Ureter (tissue), 1 donor: ENCODE measurements around the gene ANKMY1. TPM values are rescaled to one million over a fixed set of nuclear protein-coding genes. Genes with fewer than 3 reads are reported as not detected.
"Not testable (repeated sequence)": the region's sequence is repeated elsewhere in the genome, so short reads cannot be mapped to it uniquely, and the experiment has no call there.

Experiments
- DNase-seq: peaks from one replicate; pipeline ENCODE4 v3.0.0-alpha.2; 2020; ENCODE audit warnings: low spot score
- total RNA-seq: library from RNA; stranded (reverse); gene quantifications from one replicate; pipeline ENCODE4 v1.2.4, GENCODE V29; 2023
- donor health status: DM: yes; HTN: yes; CAD: no.

The ANKMY1 gene
- total RNA-seq, 1 donor from 2014 or later = 52.8 TPM

- no peak for DNase-seq
Observed at GRCh38 chr2:240555541-240556250, 2.1 kb downstream of the ANKMY1 start.

GRCh38 chr2:240554767-240555493, 2.9 kb downstream of the ANKMY1 start:
- DNase-seq = no peak

- no peak for DNase-seq
Observed at GRCh38 chr2:240553956-240554480, 3.8 kb downstream of the ANKMY1 start.

- no peak for DNase-seq
Observed at GRCh38 chr2:240551811-240552210, 6.0 kb downstream of the ANKMY1 start.

GRCh38 chr2:240551288-240551687, 6.5 kb downstream of the ANKMY1 start:
- DNase-seq = no peak

- no peak for DNase-seq
Observed at GRCh38 chr2:240539906-240540305, 17.9 kb downstream of the ANKMY1 start.

- DNase-seq = not testable (repeated sequence)
Observed at GRCh38 chr2:240539101-240539500, 18.7 kb downstream of the ANKMY1 start.

- DNase-seq = no peak
Observed at GRCh38 chr2:240538031-240538780, 19.6 kb downstream of the ANKMY1 start.

GRCh38 chr2:240532031-240532775, 25.6 kb downstream of the ANKMY1 start:
- no peak for DNase-seq

- no peak for DNase-seq
Observed at GRCh38 chr2:240531038-240531437, 26.8 kb downstream of the ANKMY1 start.

GRCh38 chr2:240530181-240530580, 27.6 kb downstream of the ANKMY1 start:
- DNase-seq = no peak

- DNase-seq = no peak
Observed at GRCh38 chr2:240529344-240529999, 28.3 kb downstream of the ANKMY1 start.

- DNase-seq = no peak
Observed at GRCh38 chr2:240528406-240529040, 29.3 kb downstream of the ANKMY1 start.

- DNase-seq = no peak
Observed at GRCh38 chr2:240527153-240527750, 30.5 kb downstream of the ANKMY1 start.

- DNase-seq = no peak
Observed at GRCh38 chr2:240526521-240526920, 31.3 kb downstream of the ANKMY1 start.

- no peak for DNase-seq
Observed at GRCh38 chr2:240525802-240526201, 32.0 kb downstream of the ANKMY1 start.

- no peak for DNase-seq
Observed at GRCh38 chr2:240524963-240525718, 32.6 kb downstream of the ANKMY1 start.

GRCh38 chr2:240523451-240524281, 34.1 kb downstream of the ANKMY1 start:
- no peak for DNase-seq
